GM18519 (cell line): Measurements from ENCODE around the gene GLTP.
"Not testable (repeated sequence)": the region's sequence is repeated elsewhere in the genome, so short reads cannot be mapped to it uniquely, and the experiment has no call there.

Source experiments
- ATAC-seq: cut with Tn5 transposase; IDR thresholded peaks from one replicate; pipeline ENCODE4 v1.9.1; 2021; ENCODE audit warnings: mild to moderate bottlenecking, moderate library complexity; ENCODE audit not compliant: unreplicated experiment, low FRiP score

GLTP gene

DNA sequence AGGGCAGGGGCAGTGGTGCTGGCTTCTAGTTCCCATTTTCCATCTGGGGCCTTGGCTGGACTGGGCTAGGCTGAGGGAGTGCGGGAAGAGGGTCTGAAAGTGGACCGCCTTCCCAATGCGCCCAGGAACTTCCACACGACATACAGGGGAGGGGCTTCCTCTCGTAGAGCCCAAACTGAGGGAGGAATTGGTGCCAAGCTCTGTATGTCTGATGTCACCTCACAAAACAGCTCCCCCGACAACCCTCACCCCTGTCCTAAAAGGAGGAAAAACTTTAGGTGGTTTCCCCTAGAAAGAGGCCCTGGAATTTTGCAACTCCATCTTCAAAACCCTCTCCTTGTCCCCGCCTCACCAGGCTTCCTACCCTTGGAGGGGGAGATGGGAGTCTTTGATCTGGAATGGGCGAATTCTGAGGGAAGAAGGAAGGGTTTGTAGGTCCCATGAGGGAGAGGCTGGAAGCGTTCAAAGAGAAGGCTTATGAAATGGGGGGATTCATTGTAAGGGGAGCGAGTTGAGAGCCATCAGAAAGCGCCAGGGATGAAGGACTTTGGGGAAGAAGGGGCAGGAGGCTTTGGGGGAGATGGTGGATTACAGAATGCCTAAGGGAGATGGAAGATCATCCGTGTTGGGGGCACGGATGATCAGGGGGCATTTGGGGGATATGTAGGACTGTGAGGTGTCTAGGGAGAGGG, 844 bp downstream of the GLTP start:
- ATAC-seq: no peak

GRCh38 chr12:109878749-109879148, 1.6 kb downstream of the GLTP start:
- ATAC-seq: no peak

GRCh38 chr12:109878247-109878625, 2.1 kb downstream of the GLTP start:
- ATAC-seq: no peak

DNA sequence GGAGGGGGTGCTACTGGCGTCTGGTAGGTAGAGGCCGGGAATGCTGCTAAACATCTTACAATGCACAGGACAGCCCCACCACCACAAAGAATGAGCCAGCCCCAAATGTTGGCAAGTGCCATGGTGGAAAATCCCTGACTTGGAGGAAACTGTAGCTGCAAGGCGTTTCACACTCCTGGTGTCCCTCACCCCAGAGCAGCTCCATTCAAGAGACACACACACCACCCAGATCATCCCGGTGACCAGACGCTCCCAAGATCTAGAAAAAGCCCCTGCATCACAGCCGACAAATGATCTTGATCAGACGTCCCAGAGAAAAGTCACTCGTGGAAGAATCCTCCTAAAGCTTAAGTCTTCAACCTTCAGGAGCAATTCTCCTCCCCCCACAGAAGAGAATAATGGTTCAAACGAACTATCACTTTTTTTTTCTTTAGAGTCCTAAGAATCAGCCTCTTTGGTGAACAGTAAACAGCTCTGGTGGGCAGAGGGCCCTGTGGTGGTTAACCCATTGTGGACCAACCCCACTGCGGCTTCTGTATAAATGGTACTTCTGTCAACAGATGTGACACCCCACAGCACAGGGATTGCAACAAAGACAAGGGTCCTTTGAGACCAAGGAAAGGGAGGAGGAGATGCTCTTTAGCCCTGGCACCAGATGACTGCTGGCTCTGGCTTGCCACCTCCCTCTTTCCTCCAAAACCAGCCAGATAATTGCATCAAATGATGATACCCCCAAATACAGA, 2.7 kb downstream of the GLTP start:
- ATAC-seq: no peak

DNA sequence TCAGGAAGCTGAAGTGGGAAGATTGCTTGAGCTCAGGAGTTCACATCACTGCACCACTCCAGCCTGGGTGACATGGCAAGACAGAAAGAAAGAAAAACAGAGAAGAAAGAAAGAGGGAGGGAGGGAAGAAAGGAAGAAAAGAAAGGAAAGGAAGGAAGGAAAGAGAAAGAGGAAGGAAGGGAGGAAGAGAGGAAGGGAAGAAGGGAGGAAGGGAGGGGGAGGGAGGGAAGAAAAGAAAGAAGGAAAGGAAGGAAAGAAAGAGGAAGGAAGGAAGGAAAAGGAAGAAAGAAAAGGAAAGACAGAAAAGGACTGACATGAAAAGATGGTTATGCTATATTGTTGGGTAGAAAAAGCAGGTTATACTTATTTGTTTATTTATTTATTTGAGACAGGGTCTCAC, 3.9 kb downstream of the GLTP start:
- no peak for ATAC-seq

GRCh38 chr12:109875572-109876131, 4.7 kb downstream of the GLTP start:
- ATAC-seq: no peak

DNA sequence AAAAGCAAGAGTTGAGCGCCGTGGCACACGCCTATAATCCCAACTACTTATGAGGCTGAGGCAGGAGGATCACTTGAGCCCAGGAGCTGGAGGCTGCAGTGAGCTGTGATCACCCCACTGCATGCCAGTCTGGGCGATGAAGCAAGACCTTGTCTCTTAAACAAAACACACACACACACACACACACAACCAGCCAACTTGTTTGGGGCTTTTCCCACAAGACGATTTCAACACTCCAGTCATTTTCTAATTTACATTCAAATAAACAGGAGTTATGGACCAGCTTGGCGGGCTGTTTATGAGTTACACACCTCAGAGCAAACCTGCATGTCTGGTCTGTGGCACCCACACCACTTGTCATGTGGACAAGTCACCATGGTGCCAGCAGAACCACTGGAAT, 6.7 kb downstream of the GLTP start:
- ATAC-seq: no peak

- no peak for ATAC-seq
Observed at GRCh38 chr12:109871668-109872314, 8.6 kb downstream of the GLTP start.

DNA sequence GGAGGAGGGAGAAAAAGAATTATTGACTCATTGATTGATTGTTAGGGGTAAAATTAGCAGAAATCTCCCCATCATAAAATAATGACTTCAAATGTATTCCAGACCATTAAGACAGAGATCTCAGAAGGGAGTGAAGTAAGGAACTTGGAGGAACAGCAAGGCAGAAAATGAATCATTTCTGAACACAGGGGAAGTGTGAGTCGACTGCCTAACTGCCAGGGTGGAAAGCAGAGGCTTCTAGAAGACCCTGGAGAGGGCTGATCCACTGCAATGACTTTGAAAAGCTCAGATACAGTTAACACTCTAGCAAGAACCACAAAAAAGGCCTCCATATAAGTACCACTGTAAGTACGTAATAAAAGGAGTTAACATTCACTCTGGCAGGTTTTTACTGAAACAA, 9.7 kb downstream of the GLTP start:
- no peak for ATAC-seq

DNA sequence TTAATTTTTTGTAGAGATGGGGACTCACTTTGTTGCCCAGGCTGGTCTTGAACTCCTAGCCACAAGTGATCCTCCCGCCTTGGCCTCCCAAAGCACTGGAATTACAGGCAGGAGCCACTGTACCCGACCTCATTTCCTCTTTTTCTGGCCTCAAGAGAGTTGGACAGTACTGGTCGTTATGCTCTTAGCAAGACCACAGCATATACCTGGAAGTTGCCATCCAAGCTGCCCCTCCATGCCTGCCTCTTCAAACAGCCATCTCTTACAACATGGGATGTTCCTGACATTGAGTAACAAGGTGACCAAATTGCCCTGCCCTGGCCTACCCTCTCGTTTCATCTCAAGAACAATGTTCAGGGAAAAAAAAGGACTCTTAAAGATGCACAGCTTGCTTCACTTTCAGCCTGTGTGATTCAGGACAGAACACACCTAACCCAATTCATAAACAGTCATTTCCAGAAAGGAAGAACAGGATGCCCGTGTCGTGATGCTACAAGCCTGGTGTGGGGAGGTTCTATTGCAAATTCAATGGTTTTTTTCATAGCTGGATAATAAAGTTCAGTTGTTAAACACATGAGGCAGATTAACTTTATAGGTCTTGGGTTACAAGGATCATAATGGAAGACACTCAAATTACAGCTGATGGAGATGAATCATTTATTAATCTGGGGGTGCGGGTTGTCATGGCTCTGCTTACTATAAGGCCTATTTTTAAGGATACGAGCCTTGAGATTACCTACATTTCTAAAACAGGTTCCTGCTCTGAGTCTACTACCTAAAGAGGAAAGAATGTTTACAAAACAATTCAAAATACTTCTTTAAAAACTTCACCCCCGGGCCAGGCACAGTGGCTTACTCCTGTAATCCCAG, 11.9 kb downstream of the GLTP start:
- ATAC-seq: no peak

- no peak for ATAC-seq
Observed at GRCh38 chr12:109864916-109865315, 15.4 kb downstream of the GLTP start.

DNA sequence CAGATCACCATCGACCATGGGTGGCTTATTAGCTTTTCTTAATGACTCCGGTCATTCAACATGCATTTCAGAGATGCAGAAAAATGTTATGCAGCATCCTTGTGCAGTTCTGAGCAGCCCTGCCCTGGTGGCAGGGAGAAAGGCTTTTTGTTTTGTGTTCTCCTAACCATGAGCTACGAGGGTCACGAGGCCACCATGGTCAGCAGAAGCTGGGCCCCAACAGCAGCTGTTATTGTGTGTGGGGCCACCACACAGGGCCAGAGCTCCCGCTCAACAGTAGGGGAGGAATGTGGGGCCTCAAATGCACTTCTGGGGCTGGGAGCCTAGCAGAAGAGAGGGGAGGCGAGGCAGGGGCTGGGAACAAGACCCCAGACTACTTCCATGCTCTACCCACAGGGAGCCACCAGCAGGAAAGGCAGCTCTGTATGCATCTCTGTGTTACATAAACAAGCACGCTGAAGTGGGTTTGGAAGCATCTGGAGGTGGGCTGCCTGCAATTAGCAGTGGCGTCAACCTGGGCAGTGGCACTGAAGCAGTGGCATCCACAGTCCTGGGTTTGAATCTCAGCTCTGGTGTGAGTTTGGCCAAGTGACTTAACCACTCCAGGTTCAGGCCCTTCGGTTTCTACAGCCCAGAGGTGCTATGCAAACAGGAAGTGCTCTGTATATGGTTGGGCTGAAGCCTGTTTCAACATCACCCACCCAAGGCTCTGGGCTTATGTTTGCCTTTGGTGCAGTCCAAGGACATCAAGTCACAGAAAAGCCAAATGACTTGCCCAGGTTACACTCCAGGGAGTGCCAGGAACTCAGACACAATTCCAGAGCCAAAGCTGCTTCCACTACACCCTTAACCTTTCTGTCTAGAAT, 16.3 kb downstream of the GLTP start:
- no peak for ATAC-seq

GRCh38 chr12:109862491-109862890, 17.9 kb downstream of the GLTP start:
- not testable (repeated sequence) for ATAC-seq

DNA sequence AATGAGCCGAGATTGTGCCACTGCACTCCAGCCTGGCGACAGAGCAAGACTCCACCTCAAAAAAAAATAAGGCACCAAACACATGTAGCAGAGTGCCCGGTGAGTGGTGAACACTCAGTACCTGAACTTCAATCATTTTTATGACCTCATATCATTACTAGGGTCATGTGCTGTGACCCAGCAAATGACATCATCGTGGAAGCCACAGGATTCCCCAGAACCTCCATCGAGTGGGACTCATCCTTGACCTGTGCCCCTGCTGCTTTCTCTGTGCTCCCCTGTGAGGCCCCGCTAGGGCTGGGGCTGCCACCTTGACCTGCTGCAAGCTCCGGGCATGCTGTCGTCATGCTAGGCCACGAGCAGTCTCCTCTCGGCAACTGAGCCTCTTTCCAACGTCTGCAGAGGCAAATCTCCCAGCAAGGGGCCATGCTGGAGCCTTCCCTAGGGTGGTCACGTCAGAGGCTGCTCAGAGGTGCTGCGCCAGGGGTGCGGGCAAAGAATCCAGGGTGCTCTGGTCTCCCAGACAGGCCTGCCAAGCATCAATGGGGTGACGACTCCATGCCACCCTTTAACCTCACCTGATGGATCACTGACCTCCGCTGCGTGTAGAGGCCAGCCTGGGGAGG, 18.5 kb downstream of the GLTP start:
- ATAC-seq: no peak

DNA sequence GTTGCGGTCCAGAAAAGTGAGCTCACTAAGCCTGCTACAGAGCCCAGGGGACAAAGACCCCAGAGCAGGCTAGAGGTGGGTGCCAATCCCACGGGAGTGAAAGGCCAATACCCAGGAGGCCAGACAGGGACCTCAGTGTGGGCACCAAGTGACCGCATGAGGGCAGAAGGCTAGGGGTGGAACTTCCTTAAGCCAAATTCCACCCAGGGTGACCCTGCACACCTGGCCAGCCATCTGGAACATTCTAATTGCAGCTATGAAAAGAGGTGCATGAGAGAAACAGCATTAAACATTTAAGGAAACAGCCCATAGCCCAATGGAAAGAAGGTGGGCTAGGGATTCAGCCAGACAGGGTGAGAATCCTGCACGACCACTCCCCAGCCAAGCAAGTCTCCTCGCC, 19.4 kb downstream of the GLTP start:
- no peak for ATAC-seq

GRCh38 chr12:109858764-109859163, 21.6 kb downstream of the GLTP start:
- ATAC-seq: no peak

DNA sequence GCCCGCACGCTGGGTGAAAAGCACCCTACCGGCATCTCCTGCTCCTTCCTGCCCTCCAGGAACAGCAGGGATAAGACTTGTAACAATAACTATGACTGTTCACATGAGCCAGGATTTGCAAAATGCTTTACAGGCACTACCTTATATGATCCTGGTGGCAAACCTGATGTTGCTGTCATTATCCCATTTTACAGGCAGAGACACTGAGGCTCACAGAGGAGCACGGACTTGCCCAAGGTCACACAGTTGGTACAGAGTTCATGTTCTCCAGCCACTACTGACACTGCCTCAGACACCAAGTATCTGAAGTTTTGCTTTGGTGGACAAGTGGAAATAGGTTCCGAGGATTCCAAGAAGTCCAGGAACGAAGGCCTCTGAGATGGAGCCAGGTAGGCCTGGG, 22.6 kb downstream of the GLTP start:
- no peak for ATAC-seq

- ATAC-seq: no peak
Observed at GRCh38 chr12:109855377-109855776, 25.0 kb downstream of the GLTP start.

- not testable (repeated sequence) for ATAC-seq
Observed at GRCh38 chr12:109850518-109850917, 29.8 kb downstream of the GLTP start.
